ENCODE results near the gene PPP2R5B.

PPP2R5B gene

DNA sequence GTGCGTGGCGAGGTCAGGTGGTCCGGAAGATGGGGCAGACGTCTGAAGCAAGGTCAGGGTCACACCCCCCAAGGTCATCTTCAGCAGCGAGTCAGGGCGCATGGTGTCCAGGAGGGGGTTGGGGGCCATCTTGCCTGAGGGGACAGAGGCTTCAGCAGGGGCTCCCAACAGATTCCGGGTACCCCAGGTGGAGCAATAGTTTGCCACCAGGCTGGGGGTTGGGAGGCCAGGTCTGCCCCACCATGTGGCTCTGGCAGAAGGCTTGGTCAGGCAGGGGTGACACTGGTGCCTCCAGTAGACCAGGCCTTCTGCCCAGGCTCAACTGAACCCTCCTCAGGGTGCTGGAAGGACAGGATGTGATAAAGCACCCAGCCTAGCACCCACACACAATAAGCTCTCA, 13.3 kb upstream of the PPP2R5B start:
- Histone ChIP-seq H3K4me3 (ENCODE audit: low read depth in 1 of 2, low read length in 1 of 2) (no peak overlapping the region), H3K27ac (peak overlapping the region; percentile 33), H3K27me3 (no peaks in the 10 kb centered on the region), H3K36me3 (peaks cover 92% of the 10 kb centered on the region), H3K4me1 (ENCODE audit: control insufficient read depth in 1 of 2, insufficient read depth in 1 of 2, low read depth in 1 of 2, low read length in 1 of 2) (peaks cover 11 to 13% of the 10 kb centered on the region in 2 experiments), H3K9me3 (peaks cover 8% of the 10 kb centered on the region)
- TF ChIP-seq, protein P1, sequence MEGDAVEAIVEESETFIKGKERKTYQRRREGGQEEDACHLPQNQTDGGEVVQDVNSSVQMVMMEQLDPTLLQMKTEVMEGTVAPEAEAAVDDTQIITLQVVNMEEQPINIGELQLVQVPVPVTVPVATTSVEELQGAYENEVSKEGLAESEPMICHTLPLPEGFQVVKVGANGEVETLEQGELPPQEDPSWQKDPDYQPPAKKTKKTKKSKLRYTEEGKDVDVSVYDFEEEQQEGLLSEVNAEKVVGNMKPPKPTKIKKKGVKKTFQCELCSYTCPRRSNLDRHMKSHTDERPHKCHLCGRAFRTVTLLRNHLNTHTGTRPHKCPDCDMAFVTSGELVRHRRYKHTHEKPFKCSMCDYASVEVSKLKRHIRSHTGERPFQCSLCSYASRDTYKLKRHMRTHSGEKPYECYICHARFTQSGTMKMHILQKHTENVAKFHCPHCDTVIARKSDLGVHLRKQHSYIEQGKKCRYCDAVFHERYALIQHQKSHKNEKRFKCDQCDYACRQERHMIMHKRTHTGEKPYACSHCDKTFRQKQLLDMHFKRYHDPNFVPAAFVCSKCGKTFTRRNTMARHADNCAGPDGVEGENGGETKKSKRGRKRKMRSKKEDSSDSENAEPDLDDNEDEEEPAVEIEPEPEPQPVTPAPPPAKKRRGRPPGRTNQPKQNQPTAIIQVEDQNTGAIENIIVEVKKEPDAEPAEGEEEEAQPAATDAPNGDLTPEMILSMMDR (IDR thresholded peaks at IDR 0.05) = no peak

DNA sequence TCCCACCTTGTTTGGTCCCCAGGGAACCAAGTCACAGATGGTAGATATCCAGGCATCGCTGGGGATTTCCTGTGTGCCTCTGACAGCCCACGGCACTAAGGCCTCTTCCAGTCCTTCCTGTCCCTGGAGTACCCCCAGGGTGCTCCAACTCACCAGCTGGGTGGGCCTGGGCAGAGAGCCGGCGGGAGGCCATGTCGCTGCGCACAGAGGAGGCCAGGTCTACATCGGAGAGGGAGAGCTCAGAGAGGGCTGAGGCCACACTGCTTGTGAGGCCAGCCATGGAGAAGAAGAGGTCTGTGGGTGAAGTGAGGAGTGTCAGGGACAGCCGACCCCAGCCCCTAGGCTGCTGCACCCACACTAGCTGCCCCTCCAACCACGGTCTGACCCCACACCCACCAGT, 12.8 kb upstream of the PPP2R5B start:
- TF ChIP-seq, protein P1 (IDR thresholded peaks at IDR 0.05) = no peak
- H3K27ac ChIP-seq = peak overlapping the region; percentile 33
- peaks cover 86% of the 10 kb centered on the region for H3K36me3 ChIP-seq
- no peak overlapping the region for H3K4me3 ChIP-seq (ENCODE audit: low read depth in 1 of 2, low read length in 1 of 2)
- H3K4me1 ChIP-seq (ENCODE audit: control insufficient read depth in 1 of 2, insufficient read depth in 1 of 2, low read depth in 1 of 2, low read length in 1 of 2) = peaks cover 12 to 16% of the 10 kb centered on the region in 2 experiments
- H3K27me3 ChIP-seq = no peaks in the 10 kb centered on the region
- peaks cover 7% of the 10 kb centered on the region for H3K9me3 ChIP-seq

DNA sequence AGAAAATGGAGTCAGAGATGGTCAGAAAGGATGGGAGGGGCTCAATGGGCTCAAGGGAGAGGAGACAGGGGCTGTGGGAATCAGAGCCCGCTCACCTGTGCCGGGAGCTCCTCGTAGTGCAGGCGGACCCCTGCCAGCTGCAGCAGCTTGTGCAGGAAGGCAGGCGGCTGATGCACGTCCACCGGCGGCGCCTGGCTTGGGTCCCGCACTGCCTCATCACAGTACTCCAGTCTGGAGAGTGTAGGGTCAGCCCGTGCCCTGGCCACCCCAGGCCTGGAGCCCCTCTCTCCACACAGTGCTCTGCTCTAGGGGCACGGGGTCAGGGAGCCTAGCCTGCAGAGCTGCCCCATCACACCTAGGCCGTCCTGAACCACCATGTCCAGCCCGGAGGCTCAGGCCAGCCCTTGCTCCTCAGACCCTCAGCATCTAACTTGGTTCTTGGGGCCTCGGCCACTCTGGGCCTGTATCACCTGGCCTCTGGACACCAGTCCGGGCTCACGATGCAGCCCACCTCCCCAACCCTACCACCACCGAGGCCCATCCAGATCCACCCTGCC, 11.2 kb upstream of the PPP2R5B start:
- Histone ChIP-seq H3K27ac (no peak overlapping the region), H3K27me3 (no peaks in the 10 kb centered on the region), H3K4me3 (ENCODE audit: low read depth in 1 of 2, low read length in 1 of 2) (no peak overlapping the region), H3K4me1 (ENCODE audit: control insufficient read depth in 1 of 2, insufficient read depth in 1 of 2, low read depth in 1 of 2, low read length in 1 of 2) (peaks cover 19 to 23% of the 10 kb centered on the region in 2 experiments), H3K36me3 (peaks cover 71% of the 10 kb centered on the region), H3K9me3 (no peaks in the 10 kb centered on the region)
- TF ChIP-seq, protein P1 (IDR thresholded peaks at IDR 0.05) = no peak

DNA sequence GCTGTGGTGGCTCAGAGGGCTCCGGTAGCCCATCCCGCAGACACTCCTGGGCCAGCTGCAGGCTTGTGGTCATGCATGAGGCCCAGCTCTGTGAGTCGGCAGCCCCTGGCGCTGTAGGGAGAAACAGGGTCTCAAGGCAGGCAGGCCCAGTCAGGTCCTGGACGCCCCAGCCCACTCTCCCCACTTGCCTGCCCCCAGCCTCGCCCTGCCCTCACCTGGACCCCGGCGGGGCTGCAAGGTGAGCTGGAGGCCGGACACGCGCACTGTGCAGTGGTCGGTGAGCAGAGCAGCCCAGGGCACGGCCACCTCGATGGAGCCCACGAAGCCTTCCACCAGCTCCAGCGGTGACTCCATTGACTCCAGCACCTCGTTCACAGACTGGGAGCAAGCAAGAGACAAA, 10.4 kb upstream of the PPP2R5B start:
- Histone ChIP-seq H3K27me3 (no peaks in the 10 kb centered on the region), H3K4me1 (ENCODE audit: control insufficient read depth in 1 of 2, insufficient read depth in 1 of 2, low read depth in 1 of 2, low read length in 1 of 2) (peaks cover 19 to 23% of the 10 kb centered on the region in 2 experiments), H3K27ac (peak overlapping the region; percentile 95), H3K4me3 (ENCODE audit: low read depth in 1 of 2, low read length in 1 of 2) (no peak overlapping the region), H3K9me3 (no peaks in the 10 kb centered on the region), H3K36me3 (peaks cover 62% of the 10 kb centered on the region)
- TF ChIP-seq, protein P1 (IDR thresholded peaks at IDR 0.05) = no peak

DNA sequence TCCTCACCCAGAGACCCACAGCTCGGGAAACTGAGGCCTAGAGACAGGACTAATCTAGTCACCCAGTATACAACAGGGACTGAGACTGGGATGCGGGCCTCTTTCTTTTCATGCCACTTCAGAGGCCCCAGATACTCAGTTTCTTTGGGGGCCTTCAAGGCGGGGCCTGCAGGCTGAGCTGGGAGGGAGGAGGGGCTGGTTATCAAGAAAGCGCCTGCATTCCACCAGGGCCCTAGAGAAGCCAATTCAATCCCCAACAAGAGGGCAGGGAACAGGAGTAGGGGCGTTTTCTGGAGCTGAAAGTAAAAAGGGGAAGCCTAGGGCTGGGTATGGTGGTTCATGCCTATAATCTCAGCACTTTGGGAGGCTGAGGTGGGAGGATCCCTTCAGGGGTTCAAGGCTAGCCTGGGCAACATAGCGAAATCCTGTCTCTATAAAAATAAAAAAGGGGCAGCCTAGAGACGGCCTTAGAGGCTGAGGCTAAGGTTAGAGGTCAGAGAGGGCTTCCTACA, 9.1 kb upstream of the PPP2R5B start:
- no peaks in the 10 kb centered on the region for H3K9me3 ChIP-seq
- H3K27ac ChIP-seq = peak overlapping the region; percentile 95
- H3K4me3 ChIP-seq (ENCODE audit: low read depth in 1 of 2, low read length in 1 of 2) = peak overlapping the region; percentile 89 to 97
- H3K36me3 ChIP-seq = peaks cover 49% of the 10 kb centered on the region
- peaks cover 19 to 23% of the 10 kb centered on the region in 2 experiments for H3K4me1 ChIP-seq (ENCODE audit: control insufficient read depth in 1 of 2, insufficient read depth in 1 of 2, low read depth in 1 of 2, low read length in 1 of 2)
- no peaks in the 10 kb centered on the region for H3K27me3 ChIP-seq
- TF ChIP-seq, protein P1 (IDR thresholded peaks at IDR 0.05) = no peak

Measured in neutrophil (primary cell).